LHCN-M2 (cell line): ENCODE data around the gene MYCBPAP. TPM values are rescaled to one million over a fixed set of nuclear protein-coding genes. Genes with fewer than 3 reads are reported as not detected.

Experiments
- DNase-seq: peaks from one replicate; pipeline ENCODE4 v3.0.0-alpha.2; 2012; ENCODE audit warnings: low read depth
- total RNA-seq: library from RNA; depleted of rRNA; stranded (reverse); fragments of >200 nt; gene quantifications from 2 replicates; pipeline ENCODE4 v1.2.3, GENCODE V29; 2014

The MYCBPAP gene
- total RNA-seq, 1 experiment from 2014 or later: 0.34 TPM

DNA sequence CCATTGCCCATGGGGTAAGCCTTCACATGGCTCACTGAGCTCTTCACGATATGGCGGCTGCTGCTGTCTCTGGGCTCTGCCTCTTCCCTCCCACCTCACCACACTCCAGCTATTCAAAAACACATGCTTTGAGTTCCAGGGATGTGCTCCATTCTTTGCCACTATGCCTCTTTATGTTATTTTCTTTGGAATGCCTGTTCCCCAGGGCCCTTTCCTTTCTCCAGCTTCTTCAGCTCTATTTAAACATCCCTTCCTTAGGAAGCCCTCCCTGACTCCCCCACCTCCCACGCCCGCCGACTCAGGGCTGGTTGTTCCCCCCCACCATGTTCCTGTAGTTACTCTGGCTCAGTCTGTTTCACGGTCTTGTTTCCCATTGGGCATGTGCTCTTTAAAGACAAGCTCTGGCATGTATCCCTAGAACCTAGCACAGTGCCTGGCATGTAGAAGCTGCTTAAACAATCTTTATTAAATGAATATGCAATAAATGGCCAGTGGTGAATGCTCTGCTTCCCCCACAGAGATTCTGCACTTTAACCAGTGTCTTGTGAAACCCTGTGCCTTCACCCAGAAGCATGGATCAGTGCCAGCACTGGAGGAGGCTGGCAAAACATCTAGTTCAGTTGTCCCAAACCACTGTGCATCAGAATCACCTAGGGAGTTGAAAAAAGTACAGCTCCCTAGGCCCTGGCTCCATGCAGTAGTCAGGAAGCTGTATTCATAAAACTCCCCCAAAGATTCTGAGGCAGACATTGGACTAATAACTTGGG lies 6.9 kb downstream of the MYCBPAP start:
- peak; percentile 74 for DNase-seq

DNA sequence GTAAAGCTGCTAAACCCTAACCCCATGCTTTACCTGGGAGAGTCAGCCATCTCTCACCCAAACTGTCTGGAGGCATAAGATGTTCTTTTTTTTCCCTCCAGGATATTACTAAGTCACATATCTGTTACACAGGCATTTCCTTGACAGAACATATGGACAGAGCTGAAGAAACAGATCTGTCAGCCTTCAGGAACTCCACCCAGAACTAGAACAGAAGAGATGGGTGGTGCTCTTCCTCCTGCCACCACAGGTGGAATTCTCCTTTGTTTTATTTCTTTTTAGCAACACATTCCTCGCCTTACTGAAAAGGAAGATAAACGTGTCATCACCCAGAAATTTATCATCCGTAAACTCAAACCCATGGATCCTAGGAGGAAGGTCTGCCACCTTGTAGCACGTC lies 8.8 kb downstream of the MYCBPAP start:
- DNase-seq: no peak

DNA sequence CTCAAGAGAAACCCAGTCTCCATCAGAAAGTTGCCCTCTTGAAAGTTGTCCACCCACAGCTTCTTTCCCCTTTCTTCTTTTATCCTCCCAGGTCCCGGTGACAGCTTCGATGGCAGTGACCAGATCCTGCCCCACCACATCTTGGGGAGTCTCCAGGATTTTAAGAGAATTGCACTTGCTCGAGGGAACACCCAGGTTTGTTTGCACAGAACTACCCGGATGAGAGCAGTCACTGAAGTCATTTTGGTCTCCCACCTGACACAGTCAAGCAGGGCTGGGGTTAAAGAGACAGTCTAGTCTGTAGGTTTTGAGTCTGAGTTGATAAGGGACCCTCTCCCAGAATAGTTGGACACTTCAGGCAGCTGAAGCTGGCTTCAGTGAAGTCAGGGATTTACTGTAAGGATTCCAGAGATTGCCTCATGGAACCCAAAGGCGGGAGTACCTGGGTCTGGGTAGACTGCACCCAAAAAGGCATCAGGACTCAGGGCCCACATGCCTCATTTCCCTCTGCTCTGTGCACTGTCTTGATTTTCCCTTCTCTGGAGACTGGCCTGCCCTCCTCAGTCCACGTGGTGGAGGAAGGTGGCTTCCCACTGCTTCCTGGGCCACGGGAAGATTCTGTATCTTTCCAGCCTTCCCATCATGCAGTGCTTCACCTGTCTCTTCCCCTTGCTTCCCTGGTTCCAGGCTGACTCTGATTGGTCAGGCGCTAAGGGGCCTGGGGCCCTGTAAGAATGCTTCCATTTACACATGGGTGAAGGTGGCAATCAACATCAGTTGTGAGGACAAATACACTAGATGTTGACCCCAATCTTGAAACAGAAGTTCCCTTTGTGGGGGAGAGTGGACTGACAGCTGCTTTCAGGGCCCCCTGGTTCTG lies 9.5 kb downstream of the MYCBPAP start:
- DNase-seq: no peak

DNA sequence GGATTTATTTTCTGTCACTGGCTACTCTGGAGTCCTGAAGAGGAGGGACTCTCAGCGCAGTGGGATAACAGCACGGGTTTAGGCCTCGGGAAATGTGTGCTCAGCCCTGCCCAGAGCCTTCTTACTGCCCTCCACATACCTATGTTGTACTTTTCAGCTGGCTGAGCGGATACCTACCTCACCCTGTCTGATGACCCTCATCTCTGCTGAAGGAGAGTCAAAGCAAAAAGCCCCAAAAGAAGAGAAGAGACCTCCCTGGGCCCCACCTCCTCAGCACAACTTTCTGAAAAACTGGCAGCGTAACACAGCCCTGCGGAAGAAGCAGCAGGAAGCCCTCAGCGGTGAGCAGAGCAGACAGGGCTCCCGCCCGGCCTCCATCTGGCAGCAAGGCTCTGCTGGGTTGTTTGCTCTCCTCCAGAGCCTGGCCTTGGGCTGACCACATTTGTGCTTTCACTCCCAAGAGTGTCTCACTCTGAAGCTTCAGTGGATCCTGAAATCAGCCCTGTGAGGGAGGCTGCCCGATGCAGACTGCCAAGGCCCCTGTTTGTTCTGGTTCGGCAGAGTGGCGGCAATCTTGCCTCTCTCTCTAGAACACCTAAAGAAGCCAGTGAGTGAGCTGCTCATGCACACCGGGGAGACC lies 10.3 kb downstream of the MYCBPAP start:
- DNase-seq: no peak

DNA sequence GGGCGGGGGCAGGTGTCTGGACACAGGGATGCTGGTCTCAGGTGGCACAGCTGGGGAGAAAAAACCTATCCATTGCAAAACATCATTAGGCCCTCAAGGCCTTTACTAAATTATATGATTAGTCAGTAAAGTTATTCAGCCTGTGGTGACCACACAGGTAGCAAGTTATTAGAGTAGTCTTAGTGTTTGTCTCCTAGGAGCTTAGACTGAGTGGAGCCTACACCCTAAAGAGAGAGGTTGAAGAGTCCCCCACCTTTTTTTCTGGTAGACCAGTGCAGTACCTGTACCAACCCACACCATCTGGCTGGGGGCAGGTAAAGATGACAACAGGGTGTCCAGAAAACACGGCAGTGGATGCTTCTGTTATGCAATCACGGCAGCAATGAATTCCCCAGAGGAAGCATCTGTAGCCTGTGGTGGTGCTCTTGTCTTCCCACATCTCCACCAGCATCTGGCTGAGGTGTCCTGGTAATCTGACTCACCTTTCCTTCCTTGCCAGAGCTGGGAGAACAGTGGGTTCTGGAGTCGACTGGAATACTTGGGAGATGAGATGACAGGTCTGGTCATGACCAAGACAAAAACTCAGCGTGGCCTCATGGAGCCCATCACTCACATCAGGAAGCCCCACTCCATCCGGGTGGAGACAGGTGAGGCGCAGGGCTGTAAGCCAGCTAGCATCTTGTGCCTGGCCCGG lies 11.0 kb downstream of the MYCBPAP start:
- no peak for DNase-seq

DNA sequence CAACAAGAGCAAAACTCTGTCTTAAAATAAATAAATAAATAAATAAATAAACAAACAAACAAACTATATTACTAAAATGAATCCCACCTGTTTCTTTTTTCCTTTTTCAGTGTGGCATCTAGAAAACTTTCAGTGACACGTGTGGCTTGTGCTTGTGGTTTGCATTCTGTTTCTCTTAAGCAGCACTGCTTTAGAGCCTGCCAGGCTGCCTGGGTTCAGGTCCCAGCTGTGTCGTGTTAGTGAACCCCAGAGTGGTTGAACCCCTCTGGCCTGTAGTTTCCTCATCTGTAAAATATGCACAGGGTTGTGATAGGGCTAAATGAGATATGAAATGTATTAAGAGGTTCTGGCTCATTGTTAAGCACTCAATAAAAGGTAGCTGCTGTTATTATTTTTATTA lies 12.2 kb downstream of the MYCBPAP start:
- DNase-seq: no peak

DNA sequence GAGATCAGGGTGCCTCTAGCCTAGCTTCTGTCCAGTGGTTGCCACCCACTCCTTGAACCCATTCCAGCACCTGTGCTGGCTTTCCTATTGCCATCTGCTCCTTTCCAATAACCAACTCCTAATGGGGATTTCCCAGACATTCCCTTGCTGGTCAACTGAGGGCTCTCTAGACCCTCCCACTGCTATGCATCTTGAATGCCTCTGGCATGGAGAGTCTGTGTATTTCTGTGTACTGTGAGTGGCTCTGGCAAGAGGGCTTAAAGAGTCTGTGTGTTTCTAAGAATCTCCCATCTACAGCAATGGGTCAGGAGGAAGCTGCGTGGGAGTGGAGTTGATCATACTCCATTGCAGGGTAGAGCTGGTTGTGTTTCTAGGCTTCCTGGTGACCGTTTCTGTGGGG lies 13.3 kb downstream of the MYCBPAP start:
- no peak for DNase-seq

DNA sequence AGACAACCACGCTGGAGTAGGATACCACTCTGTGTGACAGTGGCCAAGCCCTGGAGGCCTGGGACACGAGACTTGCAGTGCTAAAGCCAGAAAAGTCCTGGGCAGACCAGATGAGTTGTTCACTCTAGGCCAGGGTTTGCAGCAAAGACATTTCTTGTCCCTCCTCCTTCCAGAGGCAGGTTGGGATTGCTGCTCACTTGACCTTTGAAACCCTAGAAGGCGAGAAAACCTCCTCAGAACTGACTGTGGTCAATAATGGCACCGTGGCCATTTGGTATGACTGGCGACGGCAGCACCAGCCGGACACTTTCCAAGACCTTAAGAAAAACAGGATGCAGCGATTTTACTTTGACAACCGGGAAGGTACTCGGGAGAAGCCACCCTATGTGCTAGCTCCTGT lies 14.5 kb downstream of the MYCBPAP start:
- no peak for DNase-seq

DNA sequence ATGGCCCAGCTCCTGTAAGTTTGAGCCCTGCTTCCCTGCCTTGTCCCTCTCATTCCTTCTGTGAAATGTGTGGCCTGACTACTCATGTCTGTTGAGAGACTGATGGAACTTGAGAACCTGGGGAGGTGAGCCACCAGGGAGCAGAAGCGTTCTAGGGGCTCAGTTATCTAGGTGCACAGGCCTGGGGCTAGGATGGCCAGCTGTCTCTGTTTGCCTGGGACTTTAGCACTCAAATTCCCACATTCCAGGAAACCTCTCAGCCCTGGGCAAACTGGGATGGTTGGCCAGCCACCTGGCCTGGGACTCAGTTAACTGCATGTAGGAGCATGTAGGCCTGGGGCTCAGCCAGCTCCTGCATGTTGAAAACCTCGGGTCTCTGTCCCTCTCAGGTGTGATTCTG lies 15.0 kb downstream of the MYCBPAP start:
- DNase-seq: no peak

DNA sequence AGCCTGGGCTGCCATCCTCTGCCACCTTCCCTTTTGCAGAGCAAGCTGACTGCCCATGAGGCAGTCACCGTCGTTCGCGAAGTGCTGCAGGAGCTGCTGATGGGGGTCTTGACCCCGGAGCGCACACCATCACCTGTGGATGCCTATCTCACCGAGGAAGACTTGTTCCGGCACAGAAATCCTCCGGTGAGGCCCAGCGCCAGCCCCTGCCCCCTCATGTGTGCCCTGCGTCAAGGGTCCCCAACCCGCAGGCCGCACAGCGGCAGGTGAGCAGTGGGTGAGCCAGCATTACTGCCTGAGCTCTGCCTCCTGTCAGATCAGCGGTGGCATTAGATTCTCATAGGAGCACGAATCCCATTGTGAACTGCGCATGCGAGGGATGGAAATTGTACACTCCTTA lies 16.6 kb downstream of the MYCBPAP start:
- DNase-seq: no peak

DNA sequence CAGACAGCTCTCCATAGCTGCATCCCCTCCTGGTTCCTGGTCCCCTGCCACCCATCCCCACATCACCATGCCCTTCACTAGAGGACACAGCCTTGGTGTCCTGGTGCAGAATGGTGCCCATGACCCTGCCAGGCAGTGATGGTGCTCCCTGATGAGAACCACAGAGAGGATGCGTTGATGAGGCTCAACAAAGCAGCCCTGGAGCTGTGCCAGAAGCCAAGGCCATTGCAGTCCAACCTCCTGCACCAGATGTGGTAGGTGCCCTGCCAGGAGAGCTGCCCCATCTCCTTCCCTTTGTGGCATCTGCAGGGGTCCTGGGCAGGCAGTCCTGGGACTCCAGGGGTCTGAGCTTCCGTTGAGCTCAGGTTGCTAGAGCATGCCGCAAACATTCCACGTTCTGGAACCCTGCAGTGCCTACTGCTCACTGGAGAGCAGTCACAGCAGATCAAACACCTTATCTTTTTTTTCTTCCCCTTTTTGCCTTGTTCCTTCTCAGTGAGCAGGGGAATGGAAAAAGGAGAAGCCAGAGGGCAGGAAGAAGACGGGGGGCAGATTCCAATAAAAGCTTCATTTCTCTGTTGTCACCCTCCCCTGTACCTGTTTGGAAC lies 19.0 kb downstream of the MYCBPAP start:
- DNase-seq: no peak

DNA sequence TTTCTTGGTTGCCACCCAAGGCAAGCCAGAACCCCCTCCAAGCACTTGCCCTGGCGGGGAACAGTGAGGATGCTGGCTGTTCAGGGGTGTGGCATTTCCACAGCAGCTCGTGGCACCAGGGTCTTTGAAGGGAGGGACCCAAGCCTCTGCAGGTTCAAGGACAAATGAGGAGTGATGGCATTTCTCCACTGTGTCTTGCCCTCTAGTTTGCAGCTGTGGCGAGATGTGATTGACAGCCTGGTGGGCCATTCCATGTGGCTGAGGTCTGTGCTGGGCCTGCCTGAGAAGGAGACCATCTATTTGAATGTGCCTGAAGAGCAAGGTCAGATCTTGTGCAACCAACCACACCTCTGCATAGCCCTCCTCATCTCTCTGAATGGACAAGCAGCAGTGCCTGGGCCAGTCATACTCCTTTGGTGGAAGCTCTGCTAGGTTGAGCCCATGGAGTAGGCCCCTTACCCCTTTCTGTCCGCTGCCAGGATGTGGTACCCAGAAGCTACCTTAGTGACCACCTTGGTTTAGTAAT lies 19.8 kb downstream of the MYCBPAP start:
- DNase-seq: no peak

DNA sequence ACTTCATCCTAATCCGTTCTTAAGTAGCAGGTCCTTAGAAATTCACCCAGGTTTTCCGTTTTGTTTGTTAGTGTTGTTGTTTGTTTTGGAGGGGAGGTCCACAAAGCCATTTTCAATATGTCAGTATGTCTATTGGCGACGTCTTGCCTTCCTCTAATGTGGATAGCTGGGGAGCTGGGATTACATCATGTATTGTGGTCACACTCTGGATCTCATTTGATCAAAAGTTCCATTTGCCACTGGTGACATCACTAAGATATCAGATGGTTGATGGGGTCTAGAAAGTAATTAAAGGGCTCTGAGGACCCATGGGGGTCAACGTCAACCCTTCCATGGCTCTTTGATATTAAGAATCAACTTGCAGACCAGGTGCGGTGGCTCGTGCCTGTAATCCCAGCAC lies 21.6 kb downstream of the MYCBPAP start:
- no peak for DNase-seq

DNA sequence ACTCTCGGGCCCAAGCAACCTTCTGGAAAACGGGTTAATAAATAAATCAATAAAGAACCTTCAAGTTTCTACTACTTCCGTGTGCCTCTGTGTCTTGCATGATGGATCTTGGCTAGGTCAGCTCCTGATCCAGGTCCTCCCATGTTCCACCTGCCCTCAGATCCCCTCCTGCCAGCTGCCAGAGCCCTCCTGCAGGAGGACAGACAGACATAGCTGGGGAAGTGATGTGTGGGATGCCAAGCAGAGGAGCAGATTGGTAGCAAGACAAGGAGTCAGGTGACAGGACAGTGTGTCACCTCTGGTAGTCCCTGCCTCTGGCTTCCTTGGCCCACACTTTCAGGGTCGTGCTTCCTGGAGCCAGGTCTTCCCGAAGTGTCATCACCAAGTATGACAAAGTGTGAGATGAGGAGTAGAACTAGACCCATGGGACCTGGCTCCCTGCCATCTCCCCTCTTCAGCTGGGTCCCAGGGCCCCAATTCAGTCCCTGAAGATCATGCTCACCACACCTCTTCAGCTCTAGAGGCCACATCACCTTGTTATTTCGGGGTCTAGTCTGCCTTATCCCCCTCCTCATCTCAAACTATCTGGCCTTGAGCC lies 23.3 kb downstream of the MYCBPAP start:
- DNase-seq: no peak

DNA sequence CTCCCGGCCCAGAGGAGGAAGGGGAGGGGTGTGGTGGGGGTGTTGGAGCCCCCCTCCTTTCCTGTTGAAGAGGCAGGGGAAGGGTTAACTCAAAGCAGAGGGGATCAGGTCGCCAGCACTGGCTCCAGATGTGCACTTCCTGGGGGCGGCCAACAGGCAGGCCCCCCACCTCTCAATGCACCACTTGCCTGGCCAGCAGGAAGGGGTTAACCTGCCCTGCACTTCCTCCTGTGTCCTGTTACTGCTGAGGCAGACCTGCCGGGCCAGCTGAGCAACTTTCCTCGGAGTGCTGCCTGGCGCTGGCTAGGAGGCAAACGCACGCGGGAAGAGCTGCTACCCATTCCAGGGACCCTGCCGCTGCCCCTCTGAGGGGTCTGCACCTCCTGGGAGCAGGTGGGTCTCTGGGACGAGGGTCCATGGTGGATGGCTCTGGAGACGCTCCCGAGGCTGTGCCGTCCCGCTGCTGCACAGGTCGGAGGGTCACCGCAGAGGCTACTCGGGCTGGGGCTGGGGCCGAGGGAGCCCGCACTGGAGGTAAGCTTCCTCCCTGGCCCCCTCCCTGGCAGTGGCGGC lies 24.3 kb downstream of the MYCBPAP start, which contains the start of gene EPN3:
TSS of gene EPN3 (plus strand) at position 284 of the 573 bp plus-strand sequence. CDS start 3,822 bp downstream, outside the sequence.
- no peak for DNase-seq

DNA sequence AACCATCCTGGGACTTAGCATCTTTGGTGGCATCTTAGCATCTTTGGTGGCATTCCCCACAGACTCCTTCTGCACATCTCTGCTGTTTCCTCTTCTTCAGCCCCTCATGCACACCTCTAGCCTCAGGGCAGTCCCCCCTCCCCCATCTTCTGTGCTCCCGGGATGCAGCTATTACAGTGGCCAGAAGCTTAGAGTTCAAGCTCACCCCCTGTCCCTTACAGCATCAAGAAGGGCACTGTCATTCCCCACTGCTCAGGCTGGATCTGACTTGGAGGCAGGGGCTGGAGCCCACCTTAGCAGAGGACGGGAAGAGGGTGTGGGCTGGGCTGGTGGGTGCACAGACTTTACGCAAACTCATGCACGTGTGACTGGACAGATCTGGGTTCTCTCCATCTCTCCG lies 24.9 kb downstream of the MYCBPAP start:
- DNase-seq: no peak

DNA sequence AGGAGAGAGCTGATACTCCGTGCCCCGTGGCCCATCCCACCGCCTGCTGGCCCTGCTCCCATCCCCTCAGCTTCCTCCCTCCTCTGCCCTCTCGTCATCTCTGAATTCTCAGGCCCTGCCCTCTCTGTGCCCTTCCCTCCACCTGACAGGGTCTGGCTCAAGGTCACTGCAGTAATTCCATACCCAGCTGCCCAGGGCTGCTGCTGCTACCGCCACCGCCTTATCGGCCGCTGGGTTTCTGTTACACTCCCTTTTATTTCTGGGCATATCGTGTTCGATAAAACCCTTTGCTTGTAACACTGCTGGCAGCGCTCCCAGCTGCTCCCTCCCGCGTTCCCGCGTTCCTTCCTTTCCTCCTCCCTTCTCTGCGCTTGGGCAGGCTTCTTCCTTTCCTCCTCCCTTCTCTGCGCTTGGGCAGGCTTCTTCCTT lies 25.5 kb downstream of the MYCBPAP start:
- no peak for DNase-seq

DNA sequence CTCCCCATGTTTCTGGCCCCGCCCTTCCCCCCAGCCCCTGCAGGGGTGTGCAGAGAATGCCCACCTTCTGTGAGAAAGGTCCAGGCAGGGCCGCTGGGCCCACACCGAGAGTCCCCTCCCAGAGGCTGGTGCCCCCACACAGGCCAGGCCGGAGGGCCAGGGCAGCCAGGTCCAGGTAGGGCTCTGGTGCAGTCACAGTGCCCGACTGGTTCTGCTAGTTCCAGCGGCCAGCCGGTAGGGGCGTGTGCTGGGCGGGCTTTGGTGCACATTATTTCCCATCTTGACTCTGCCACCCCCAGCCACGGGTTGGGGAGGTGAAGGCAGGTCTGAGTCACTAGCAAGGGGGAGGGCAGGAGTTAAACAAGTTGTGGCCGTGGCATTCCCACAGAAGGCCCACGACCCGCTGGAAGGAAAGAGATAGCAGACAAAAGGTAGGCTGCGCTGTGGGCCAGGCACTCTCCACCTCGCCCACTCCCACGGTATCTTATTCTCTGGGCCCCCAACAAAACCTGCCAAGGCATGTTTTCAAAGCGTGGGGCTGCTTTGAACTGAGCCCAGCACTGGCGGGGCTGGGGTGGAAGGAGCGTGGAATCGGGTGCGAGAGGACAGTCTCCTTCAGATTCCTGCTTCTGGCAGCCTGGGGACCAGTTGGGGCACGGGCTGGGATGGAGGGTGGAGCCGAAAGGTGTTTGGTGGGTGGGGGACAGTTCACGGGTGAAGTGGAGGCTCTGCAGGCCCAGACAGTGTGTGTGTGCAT lies 26.2 kb downstream of the MYCBPAP start:
- no peak for DNase-seq

DNA sequence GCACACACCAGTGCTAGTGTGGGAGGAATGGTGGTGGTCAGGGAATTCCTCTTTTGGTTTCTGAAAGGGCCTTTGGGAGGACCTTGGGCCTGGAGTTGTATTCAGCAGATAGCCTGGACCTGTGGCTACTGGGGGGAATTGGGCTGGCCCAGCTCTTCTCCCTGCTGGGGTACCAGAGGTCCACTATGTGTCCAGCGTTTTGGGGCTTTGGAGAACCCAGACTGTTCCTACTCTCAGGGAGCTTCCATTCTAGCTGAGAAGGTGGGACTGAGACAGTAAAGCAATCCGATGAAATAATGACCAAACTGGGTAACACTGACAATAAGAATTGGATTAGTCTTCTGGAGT lies 26.7 kb downstream of the MYCBPAP start:
- no peak for DNase-seq

DNA sequence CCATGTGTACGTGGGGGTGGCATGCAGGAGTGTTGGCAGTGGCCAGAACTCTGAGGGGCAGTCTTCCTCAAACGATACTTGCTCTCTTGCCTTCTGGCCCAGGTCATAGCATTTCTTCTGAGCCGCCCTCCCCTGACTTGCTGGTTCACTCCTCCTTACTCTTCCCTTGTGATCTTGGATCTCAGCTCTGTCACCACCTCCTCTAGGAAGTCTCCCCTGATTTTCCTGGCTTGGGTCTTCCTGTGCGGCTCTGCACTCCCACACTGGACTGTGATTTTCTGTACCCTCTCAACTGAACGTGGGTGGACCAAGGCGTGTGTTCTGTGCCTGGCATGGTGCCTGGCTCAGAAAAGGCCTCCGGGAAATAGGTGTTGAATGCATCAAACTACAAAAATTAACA lies 27.2 kb downstream of the MYCBPAP start:
- DNase-seq: no peak
